Lung (tissue), 12 donors: Measurements from ENCODE around the gene KLLN. TPM values are rescaled to one million over a fixed set of nuclear protein-coding genes. Genes with fewer than 3 reads are reported as not detected.
"Not testable (repeated sequence)": the region's sequence is repeated elsewhere in the genome, so short reads cannot be mapped to it uniquely, and the experiment has no call there.

Experiments
- ATAC-seq: fragments of 200-7000 bp; cut with Tn5 transposase; one replicate; pipeline ENCODE4 v1.9.1; 2020; ENCODE audit warnings: moderate number of reproducible peaks; ENCODE audit not compliant: insufficient read depth, low FRiP score
- DNase-seq, 3 donors: peaks; one replicate each; pipeline ENCODE4 v3.0.0-alpha.2; 2013 to 2017
- H3K27ac ChIP-seq, 2 donors: one replicate each; pipeline ENCODE4 v1.5.1; 2013; ENCODE audit warnings: mild to moderate bottlenecking in 2 of 2, moderate library complexity in 2 of 2, control low read depth in 1 of 2, inconsistent platforms in 1 of 2, low read depth in 1 of 2, low read length in 1 of 2
- H3K27me3 ChIP-seq, 3 donors: one replicate each; pipeline ENCODE4 v1.5.1; 2013; ENCODE audit warnings: low read length in 2 of 3; ENCODE audit not compliant: control insufficient read depth in 3 of 3, insufficient read depth in 3 of 3
- H3K36me3 ChIP-seq, 4 donors: one replicate each; pipeline ENCODE4 v1.5.1; 2013; ENCODE audit warnings: low read length in 4 of 4, mild to moderate bottlenecking in 1 of 4, moderate library complexity in 1 of 4; ENCODE audit not compliant: control insufficient read depth in 4 of 4, insufficient read depth in 4 of 4
- H3K4me1 ChIP-seq, 5 donors: one replicate each; pipeline ENCODE4 v1.5.1; 2013; ENCODE audit warnings: low read length in 5 of 5, mild to moderate bottlenecking in 2 of 5, moderate library complexity in 1 of 5; ENCODE audit not compliant: control insufficient read depth in 5 of 5, insufficient read depth in 5 of 5
- H3K4me3 ChIP-seq: one replicate; pipeline ENCODE4 v1.5.1; 2013; ENCODE audit warnings: mild to moderate bottlenecking, control low read depth, moderate library complexity
- H3K9ac ChIP-seq, 2 donors: one replicate each; pipeline ENCODE4 v1.5.1; 2013; ENCODE audit warnings: low read length in 2 of 2, control low read depth in 1 of 2; ENCODE audit not compliant: insufficient read depth in 1 of 2
- H3K9me3 ChIP-seq, 4 donors: one replicate each; pipeline ENCODE4 v1.5.1; 2013; ENCODE audit warnings: low read length in 3 of 4, mild to moderate bottlenecking in 1 of 4, moderate library complexity in 1 of 4; ENCODE audit not compliant: control insufficient read depth in 4 of 4, insufficient read depth in 3 of 4
- WGBS, 2 donors: extraction: QIAGEN DNeasy Blood & Tissue Kit; methylation state at CpG; one replicate each; pipeline ENCODE4 v1.1.7; 2013; 5-methylcytosine and 5-hydroxymethylcytosine counted together
- polyA plus RNA-seq, 2 donors: library from polyadenylated mRNA; stranded (reverse); fragments of 200-250 nt; gene quantifications; one replicate each; pipeline ENCODE4 v1.2.1, GENCODE V29; 2013
- total RNA-seq, 2 donors: library from RNA; depleted of rRNA in 1 of 2; stranded (reverse); fragments of >200 nt in 1 of 2; gene quantifications; one replicate each; pipeline ENCODE4 v1.2.1, GENCODE V29; 2014 to 2021
- TF ChIP-seq, protein P1 (sequence below): IDR thresholded peaks from 2 replicates; pipeline ENCODE4 v1.5.1; 2012; ENCODE audit warnings: mild to moderate bottlenecking; ENCODE audit errors: control extremely low read depth, extremely low read depth
- donor health status: control.
- donor health status: control.
- donor health status: Bipolar disorder and iron deficiency.
- donor health status: healthy.
- donor health status: DM: yes; HTN: yes; CAD: no.

KLLN gene
- total and polyA plus RNA-seq, 4 donors: 0.14 to 1.5 (median 0.86) TPM

DNA sequence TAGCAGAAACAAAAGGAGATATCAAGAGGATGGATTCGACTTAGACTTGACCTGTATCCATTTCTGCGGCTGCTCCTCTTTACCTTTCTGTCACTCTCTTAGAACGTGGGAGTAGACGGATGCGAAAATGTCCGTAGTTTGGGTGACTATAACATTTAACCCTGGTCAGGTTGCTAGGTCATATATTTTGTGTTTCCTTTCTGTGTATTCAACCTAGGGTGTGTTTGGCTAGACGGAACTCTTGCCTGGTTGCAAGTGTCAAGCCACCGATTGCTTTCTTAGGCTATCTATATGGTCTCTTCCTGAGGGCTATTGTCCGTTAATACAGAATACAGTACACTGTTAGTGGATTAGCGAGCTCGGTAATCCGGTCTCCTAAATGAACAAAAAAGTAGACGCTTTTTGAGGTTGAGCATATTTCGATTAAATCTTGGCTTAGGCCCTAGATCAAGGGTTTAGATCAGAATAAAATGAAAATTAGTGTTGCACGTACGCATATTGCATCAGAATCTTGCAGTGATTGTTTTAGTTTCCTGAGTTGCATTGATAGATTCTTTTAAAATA is 1.2 kb upstream of the KLLN start:
- peak overlapping the region; percentile 73 to 100 for H3K27ac ChIP-seq
- H3K4me1 ChIP-seq: peaks cover 0 to 19% (median 4%) of the 10 kb centered on the region in 5 donors
- peak overlapping the region; percentile 83 to 91 for H3K9ac ChIP-seq
- no peaks in the 10 kb centered on the region for H3K27me3 ChIP-seq
- peaks cover 0 to 23% (median 0%) of the 10 kb centered on the region in 4 donors for H3K36me3 ChIP-seq
- peak overlapping the region; percentile 71 for H3K4me3 ChIP-seq
- TF ChIP-seq, protein P1, sequence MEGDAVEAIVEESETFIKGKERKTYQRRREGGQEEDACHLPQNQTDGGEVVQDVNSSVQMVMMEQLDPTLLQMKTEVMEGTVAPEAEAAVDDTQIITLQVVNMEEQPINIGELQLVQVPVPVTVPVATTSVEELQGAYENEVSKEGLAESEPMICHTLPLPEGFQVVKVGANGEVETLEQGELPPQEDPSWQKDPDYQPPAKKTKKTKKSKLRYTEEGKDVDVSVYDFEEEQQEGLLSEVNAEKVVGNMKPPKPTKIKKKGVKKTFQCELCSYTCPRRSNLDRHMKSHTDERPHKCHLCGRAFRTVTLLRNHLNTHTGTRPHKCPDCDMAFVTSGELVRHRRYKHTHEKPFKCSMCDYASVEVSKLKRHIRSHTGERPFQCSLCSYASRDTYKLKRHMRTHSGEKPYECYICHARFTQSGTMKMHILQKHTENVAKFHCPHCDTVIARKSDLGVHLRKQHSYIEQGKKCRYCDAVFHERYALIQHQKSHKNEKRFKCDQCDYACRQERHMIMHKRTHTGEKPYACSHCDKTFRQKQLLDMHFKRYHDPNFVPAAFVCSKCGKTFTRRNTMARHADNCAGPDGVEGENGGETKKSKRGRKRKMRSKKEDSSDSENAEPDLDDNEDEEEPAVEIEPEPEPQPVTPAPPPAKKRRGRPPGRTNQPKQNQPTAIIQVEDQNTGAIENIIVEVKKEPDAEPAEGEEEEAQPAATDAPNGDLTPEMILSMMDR: no peak
- no peaks in the 10 kb centered on the region for H3K9me3 ChIP-seq
- ATAC-seq (no peak), DNase-seq (peak in 2 of 3 donors; percentile 57 to 66)
- WGBS, 2 donors: 0% methylated on average over 16 of the region's 16 CpGs

DNA sequence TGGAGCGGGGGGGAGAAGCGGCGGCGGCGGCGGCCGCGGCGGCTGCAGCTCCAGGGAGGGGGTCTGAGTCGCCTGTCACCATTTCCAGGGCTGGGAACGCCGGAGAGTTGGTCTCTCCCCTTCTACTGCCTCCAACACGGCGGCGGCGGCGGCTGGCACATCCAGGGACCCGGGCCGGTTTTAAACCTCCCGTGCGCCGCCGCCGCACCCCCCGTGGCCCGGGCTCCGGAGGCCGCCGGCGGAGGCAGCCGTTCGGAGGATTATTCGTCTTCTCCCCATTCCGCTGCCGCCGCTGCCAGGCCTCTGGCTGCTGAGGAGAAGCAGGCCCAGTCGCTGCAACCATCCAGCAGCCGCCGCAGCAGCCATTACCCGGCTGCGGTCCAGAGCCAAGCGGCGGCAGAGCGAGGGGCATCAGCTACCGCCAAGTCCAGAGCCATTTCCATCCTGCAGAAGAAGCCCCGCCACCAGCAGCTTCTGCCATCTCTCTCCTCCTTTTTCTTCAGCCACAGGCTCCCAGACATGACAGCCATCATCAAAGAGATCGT is 690 bp upstream of the KLLN start:
- Histone ChIP-seq H3K27ac (peak overlapping the region; percentile 90 to 100), H3K4me3 (peak overlapping the region; percentile 71), H3K4me1 (peaks cover 0 to 14% (median 3%) of the 10 kb centered on the region in 5 donors), H3K9ac (peak overlapping the region; percentile 83 to 91), H3K36me3 (peaks cover 0 to 23% (median 0%) of the 10 kb centered on the region in 4 donors)
- ATAC-seq, H3K9me3 ChIP-seq, H3K27me3 ChIP-seq: not testable (repeated sequence)
- DNase-seq: peak; percentile 51 to 54 (median 52)
- WGBS, 2 donors: 0 to 1% methylated on average over 35 to 47 of the region's 47 CpGs

DNA sequence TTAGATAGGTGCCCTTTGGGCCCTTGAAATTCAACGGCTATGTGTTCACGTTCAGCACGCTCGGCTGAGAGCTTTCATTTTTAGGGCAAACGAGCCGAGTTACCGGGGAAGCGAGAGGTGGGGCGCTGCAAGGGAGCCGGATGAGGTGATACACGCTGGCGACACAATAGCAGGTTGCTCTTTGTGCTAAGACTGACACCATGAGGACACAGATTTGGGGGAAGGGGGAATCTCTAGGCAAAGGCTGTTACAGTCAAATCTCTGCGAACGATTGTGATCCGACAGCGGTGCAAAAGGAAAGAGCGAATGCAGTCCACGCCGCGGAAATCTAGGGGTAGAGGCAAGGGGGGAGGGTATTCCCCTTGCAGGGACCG is 667 bp downstream of the KLLN start:
- TF ChIP-seq, protein P1: no peak
- peak overlapping the region; percentile 71 for H3K4me3 ChIP-seq
- ATAC-seq (peak; percentile 2), DNase-seq (no peak)
- H3K36me3 ChIP-seq: peaks cover 0 to 23% (median 0%) of the 10 kb centered on the region in 4 donors
- H3K9ac ChIP-seq: peak overlapping the region; percentile 34 to 94
- peak overlapping the region; percentile 92 to 100 for H3K27ac ChIP-seq
- H3K4me1 ChIP-seq: peaks cover 0 to 3% (median 0%) of the 10 kb centered on the region in 5 donors
- 0 to 1% methylated on average over 21 of the region's 21 CpGs for WGBS, 2 donors
- H3K9me3 ChIP-seq: no peaks in the 10 kb centered on the region
- H3K27me3 ChIP-seq: no peaks in the 10 kb centered on the region

DNA sequence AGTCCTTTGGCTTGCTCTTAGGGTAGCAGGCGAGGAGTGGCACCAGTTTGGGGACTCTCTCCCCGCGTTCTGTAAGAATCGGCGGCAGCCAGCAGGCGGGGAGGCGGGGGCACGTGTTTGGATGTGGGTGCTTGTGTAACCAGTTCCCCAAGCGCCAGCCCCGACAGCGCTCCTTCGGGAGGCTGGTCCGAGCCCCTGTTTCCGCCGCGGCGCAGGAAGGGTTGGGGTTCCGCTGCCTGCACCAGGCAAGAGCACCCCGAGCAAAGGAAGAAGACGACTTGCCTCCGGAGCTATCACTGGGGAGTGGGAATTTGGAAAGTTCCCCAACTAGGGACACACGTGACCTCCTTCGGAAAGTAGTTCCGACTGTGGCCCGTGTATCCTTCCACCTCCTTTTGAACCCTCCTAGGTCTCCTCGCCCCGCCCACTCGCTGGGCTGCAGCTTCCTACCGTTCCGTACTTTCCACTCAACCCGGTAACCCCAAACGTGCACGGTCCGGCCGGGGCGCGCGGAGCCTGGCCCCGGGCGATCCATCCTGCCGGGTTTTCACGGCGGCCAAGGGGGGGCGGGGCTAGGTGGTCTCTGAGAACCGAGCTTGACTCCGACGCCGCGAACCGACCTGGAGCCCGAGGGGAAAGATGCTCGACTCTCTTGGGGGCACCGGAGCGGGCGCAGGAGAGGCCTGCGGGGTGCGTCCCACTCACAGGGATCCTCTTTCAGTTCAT is 1.2 kb downstream of the KLLN start:
- peak overlapping the region; percentile 92 to 100 for H3K27ac ChIP-seq
- peaks cover 0 to 3% (median 0%) of the 10 kb centered on the region in 5 donors for H3K4me1 ChIP-seq
- TF ChIP-seq, protein P1: no peak
- DNase-seq (peak; percentile 97 to 100 (median 98)), ATAC-seq (peak; percentile 83)
- H3K9ac ChIP-seq: peak overlapping the region; percentile 63 to 94
- no peaks in the 10 kb centered on the region for H3K27me3 ChIP-seq
- WGBS, 2 donors: 0% methylated on average over 57 of the region's 57 CpGs
- H3K4me3 ChIP-seq: peak overlapping the region; percentile 71
- H3K9me3 ChIP-seq: no peaks in the 10 kb centered on the region
- peaks cover 0 to 20% (median 0%) of the 10 kb centered on the region in 4 donors for H3K36me3 ChIP-seq
